PC-3 (cell line): ENCODE measurements around the gene ACKR3. TPM values are rescaled to one million over a fixed set of nuclear protein-coding genes. Genes with fewer than 3 reads are reported as not detected.

Source experiments
- ATAC-seq: fragments of 200-7000 bp; cut with Tn5 transposase; 2 replicates; pipeline ENCODE4 v1.9.1; 2020; ENCODE audit warnings: mild to moderate bottlenecking, moderate library complexity
- BruUV-seq: library from RNA; stranded (reverse); fragments of 400-500 nt; replicated peaks from 2 replicates; lab custom pipeline; 2021; lab: Mats Ljungman, UMichigan
- CTCF ChIA-PET: fragments of 300-600 bp; sonication (Branson Sonifier 250); formaldehyde crosslinking; loops from one replicate; lab custom pipeline; 2022; ENCODE audit warnings: antibody characterized with exemption; lab: Charles Lee
- POLR2A ChIA-PET: fragments of 300-600 bp; sonication (Branson Sonifier 250); formaldehyde crosslinking; loops from one replicate; lab custom pipeline; 2022; ENCODE audit warnings: antibody characterized with exemption; ENCODE audit not compliant: unreplicated experiment; lab: Charles Lee
- DNase-seq: peaks from one replicate; pipeline ENCODE4 v3.0.0-alpha.2; 2015
- H2AFZ ChIP-seq: fragments of 300-600 bp; sonication (generic); 2 replicates; pipeline ENCODE4 v1.6.0; 2016; ENCODE audit warnings: antibody characterized with exemption, low read length
- H3F3A ChIP-seq: fragments of 300-600 bp; sonication (generic); one replicate; pipeline ENCODE4 v1.6.0; 2017; ENCODE audit warnings: antibody characterized with exemption, low read length, control low read depth, mild to moderate bottlenecking; ENCODE audit not compliant: unreplicated experiment
- H3K27ac ChIP-seq: fragments of 300-600 bp; sonication (generic); 2 replicates; pipeline ENCODE4 v1.5.1; 2016; ENCODE audit warnings: mild to moderate bottlenecking, low read length
- H3K27me3 ChIP-seq: fragments of 300-600 bp; sonication (generic); 2 replicates; pipeline ENCODE4 v1.6.1; 2016; ENCODE audit warnings: low read length, mixed read lengths
- H3K36me3 ChIP-seq: fragments of 300-600 bp; sonication (generic); 2 replicates; pipeline ENCODE4 v1.6.1; 2016; ENCODE audit warnings: low read depth, mixed run types, low read length, mixed read lengths
- H3K4me1 ChIP-seq: fragments of 300-600 bp; sonication (generic); 2 replicates; pipeline ENCODE4 v1.5.1; 2016; ENCODE audit warnings: low read length; ENCODE audit not compliant: insufficient read depth
- H3K4me2 ChIP-seq: fragments of 300-600 bp; sonication (generic); 2 replicates; pipeline ENCODE4 v1.6.0; 2016; ENCODE audit warnings: low read length
- H3K4me3 ChIP-seq: fragments of 300-600 bp; sonication (generic); 2 replicates; pipeline ENCODE4 v1.5.1; 2016; ENCODE audit warnings: mild to moderate bottlenecking, low read length, mixed read lengths
- H3K79me2 ChIP-seq: fragments of 300-600 bp; sonication (generic); 2 replicates; pipeline ENCODE4 v1.6.1; 2017; ENCODE audit warnings: low read length, mixed read lengths
- H3K9ac ChIP-seq: fragments of 300-600 bp; sonication (generic); 2 replicates; pipeline ENCODE4 v1.6.0; 2016; ENCODE audit warnings: mild to moderate bottlenecking, low read length
- H3K9me2 ChIP-seq: fragments of 300-600 bp; sonication (generic); replicated peaks from 2 replicates; pipeline ENCODE4 v1.6.1; 2016; ENCODE audit warnings: mixed run types, low read length, mixed read lengths
- H3K9me3 ChIP-seq: fragments of 300-600 bp; sonication (generic); 2 replicates; pipeline ENCODE4 v1.6.1; 2016; ENCODE audit warnings: low read length, mixed read lengths
- H4K20me1 ChIP-seq: fragments of 300-600 bp; sonication (generic); 2 replicates; pipeline ENCODE4 v1.6.1; 2016; ENCODE audit warnings: low read length, mixed read lengths
- CTCF ChIP-seq: fragments of 300-600 bp; sonication (generic); conservative IDR thresholded peaks from 2 replicates; pipeline ENCODE4 v1.5.1; 2017; ENCODE audit warnings: antibody characterized with exemption, low read depth, mild to moderate bottlenecking, low read length
- EZH2 ChIP-seq: fragments of 300-600 bp; sonication (generic); IDR thresholded peaks from one replicate; pipeline ENCODE4 v1.6.1; 2017; ENCODE audit warnings: antibody characterized with exemption, mild to moderate bottlenecking, low read length; ENCODE audit not compliant: unreplicated experiment
- EZH2phosphoT487 ChIP-seq: fragments of 300-600 bp; sonication (generic); IDR thresholded peaks from 2 replicates; pipeline ENCODE4 v1.6.1; 2018; ENCODE audit warnings: mild to moderate bottlenecking, antibody characterized with exemption, low read length, borderline replicate concordance
- intact Hi-C: fragments of 100-400 bp; cut with micrococcal nuclease; formaldehyde crosslinking; loops from 2 replicates; pipeline ENCODE4 v1.9.0; 2023
- total RNA-seq: library from RNA; depleted of rRNA; stranded (reverse); fragments of >200 nt; gene quantifications from 2 replicates; pipeline ENCODE4 v1.2.3, GENCODE V29; 2014

ACKR3 gene
- total RNA-seq, 1 experiment from 2014 or later: 3.1 TPM

GRCh38 chr2:236601316-236602202 is 31.9 kb downstream of the ACKR3 start:
- Histone ChIP-seq H3F3A (no peaks in the 10 kb centered on the region), H3K4me1 (no peaks in the 10 kb centered on the region), H3K9ac (no peak overlapping the region), H3K9me3 (no peaks in the 10 kb centered on the region), H3K79me2 (no peaks in the 10 kb centered on the region), H3K27ac (no peak overlapping the region), H2AFZ (no peak overlapping the region), H3K36me3 (no peaks in the 10 kb centered on the region), H3K9me2 (no peaks in the 10 kb centered on the region), H3K27me3 (no peaks in the 10 kb centered on the region), H3K4me2 (no peak overlapping the region), H3K4me3 (no peak overlapping the region), H4K20me1 (no peaks in the 10 kb centered on the region)
- no peak for TF ChIP-seq EZH2
- TF ChIP-seq EZH2phosphoT487: no peak
- TF ChIP-seq CTCF: no peak
- no peak for ATAC-seq
- ChIA-PET POLR2A (no interaction called here), CTCF (no interaction called here)
- intact Hi-C loops: no loop called here
- BruUV-seq: no TSS peak
- no peak for DNase-seq

- Histone ChIP-seq H3F3A (no peaks in the 10 kb centered on the region), H2AFZ (no peak overlapping the region), H4K20me1 (no peaks in the 10 kb centered on the region), H3K36me3 (no peaks in the 10 kb centered on the region), H3K4me3 (no peak overlapping the region), H3K79me2 (no peaks in the 10 kb centered on the region), H3K9me2 (no peaks in the 10 kb centered on the region), H3K27me3 (no peaks in the 10 kb centered on the region), H3K4me1 (no peaks in the 10 kb centered on the region), H3K27ac (no peak overlapping the region), H3K9me3 (no peaks in the 10 kb centered on the region), H3K9ac (no peak overlapping the region), H3K4me2 (no peak overlapping the region)
- DNase-seq (no peak), ATAC-seq (no peak)
- CTCF ChIA-PET: no interaction called here
- TF ChIP-seq CTCF (no peak), EZH2phosphoT487 (no peak), EZH2 (no peak)
- intact Hi-C loops: no loop called here
- BruUV-seq: no TSS peak
- POLR2A ChIA-PET: no interaction called here
These were observed 33.1 kb downstream of the ACKR3 start for GRCh38 chr2:236602678-236603077.

GRCh38 chr2:236603361-236604015 is 33.9 kb downstream of the ACKR3 start:
- Histone ChIP-seq H3K4me2 (no peak overlapping the region), H3K9ac (no peak overlapping the region), H2AFZ (no peak overlapping the region), H3K9me3 (no peaks in the 10 kb centered on the region), H3F3A (no peaks in the 10 kb centered on the region), H3K9me2 (no peaks in the 10 kb centered on the region), H3K27me3 (no peaks in the 10 kb centered on the region), H3K4me3 (no peak overlapping the region), H3K79me2 (no peaks in the 10 kb centered on the region), H4K20me1 (no peaks in the 10 kb centered on the region), H3K4me1 (no peaks in the 10 kb centered on the region), H3K27ac (no peak overlapping the region), H3K36me3 (no peaks in the 10 kb centered on the region)
- no peak for TF ChIP-seq EZH2
- TF ChIP-seq CTCF: no peak
- TF ChIP-seq EZH2phosphoT487: no peak
- ATAC-seq: no peak
- CTCF ChIA-PET: no interaction called here
- BruUV-seq: no TSS peak
- POLR2A ChIA-PET: no interaction called here
- no peak for DNase-seq
- intact Hi-C loops: no loop called here
